Natural killer cell treated with Interleukin-12 subunit alpha and Interleukin-12 subunit beta and Interleukin-15 and Interleukin-18, amount 100 ng/mL, for 72 hours (primary cell): Measurements from ENCODE around the gene BBIP1. TPM values are rescaled to one million over a fixed set of nuclear protein-coding genes. Genes with fewer than 3 reads are reported as not detected.

ENCODE experiments used
- ATAC-seq, 2 donors: fragments of 150-1000 bp; cut with Tn5 transposase in 1 of 2; sonication (Bioruptor Pico), chemical (Tn5 transposase) in 1 of 2; 2 replicates each; pipeline ENCODE4 v1.10.0; 2021
- DNase-seq: peaks from one replicate; pipeline ENCODE4 v3.0.0; 2022; ENCODE audit warnings: low spot score
- H3K27ac Mint-ChIP-seq, 2 donors: 1 replicate in 1 of 2; 2 replicates in 1 of 2; pipeline ENCODE4 v1.8.0; 2022; ENCODE audit warnings: mixed read lengths in 2 of 2, mild to moderate bottlenecking in 1 of 2, moderate library complexity in 1 of 2
- H3K27me3 Mint-ChIP-seq, 2 donors: 1 replicate in 1 of 2; 2 replicates in 1 of 2; pipeline ENCODE4 v1.8.0; 2022; ENCODE audit warnings: mixed read lengths in 2 of 2
- H3K36me3 Mint-ChIP-seq: one replicate; pipeline ENCODE4 v1.8.0; 2022; ENCODE audit warnings: mixed read lengths
- H3K4me1 Mint-ChIP-seq, 2 donors: 1 replicate in 1 of 2; 2 replicates in 1 of 2; pipeline ENCODE4 v1.8.0; 2022; ENCODE audit warnings: low read depth in 2 of 2, mixed read lengths in 2 of 2, mild to moderate bottlenecking in 1 of 2
- H3K4me3 Mint-ChIP-seq: one replicate; pipeline ENCODE4 v1.8.0; 2022; ENCODE audit warnings: mixed read lengths
- H3K9me3 Mint-ChIP-seq: 2 replicates; pipeline ENCODE4 v1.8.0; 2022; ENCODE audit warnings: mixed read lengths
- total RNA-seq, 2 donors: library from RNA; stranded (reverse); gene quantifications; one replicate each; pipeline ENCODE4 v1.2.3, GENCODE V29; 2022

Gene BBIP1
- total RNA-seq, 2 donors from 2014 or later: 29.0 to 33.2 TPM

- peak overlapping the region; percentile 68 for H3K4me3 Mint-ChIP-seq
- peak in 1 of 2 donors; percentile 84 for ATAC-seq
- no peak for DNase-seq
- peaks cover 14 to 40% of the 10 kb centered on the region in 2 donors for H3K4me1 Mint-ChIP-seq
- no peaks in the 10 kb centered on the region for H3K9me3 Mint-ChIP-seq
- peak overlapping the region; percentile 1 to 61 for H3K27ac Mint-ChIP-seq
- no peaks in the 10 kb centered on the region for H3K27me3 Mint-ChIP-seq
- peaks cover 25% of the 10 kb centered on the region for H3K36me3 Mint-ChIP-seq
These were observed 32.9 kb downstream of the BBIP1 start for GRCh38 chr10:110885932-110886674.

GRCh38 chr10:110883924-110884323 lies 35.1 kb downstream of the BBIP1 start:
- Mint-ChIP-seq H3K4me3 (peak overlapping the region; percentile 87), H3K4me1 (peaks cover 22 to 52% of the 10 kb centered on the region in 2 donors), H3K36me3 (peaks cover 22% of the 10 kb centered on the region), H3K27ac (peak overlapping the region; percentile 76 to 82), H3K9me3 (no peaks in the 10 kb centered on the region), H3K27me3 (no peaks in the 10 kb centered on the region)
- ATAC-seq: peak in 1 of 2 donors; percentile 46
- DNase-seq: no peak

GRCh38 chr10:110881905-110882304 lies 37.1 kb downstream of the BBIP1 start:
- no peak for DNase-seq
- H3K36me3 Mint-ChIP-seq: peaks cover 14% of the 10 kb centered on the region
- no peaks in the 10 kb centered on the region for H3K9me3 Mint-ChIP-seq
- H3K4me3 Mint-ChIP-seq: peak overlapping the region; percentile 33
- peaks cover 18 to 62% of the 10 kb centered on the region in 2 donors for H3K4me1 Mint-ChIP-seq
- no peak for ATAC-seq
- H3K27me3 Mint-ChIP-seq: no peaks in the 10 kb centered on the region
- peak overlapping the region in 1 of 2 donors; percentile 32 for H3K27ac Mint-ChIP-seq

- H3K4me3 Mint-ChIP-seq: no peak overlapping the region
These were observed 37.7 kb downstream of the BBIP1 start for GRCh38 chr10:110881247-110881646.

GRCh38 chr10:110880012-110880411 lies 39.0 kb downstream of the BBIP1 start:
- no peaks in the 10 kb centered on the region for H3K27me3 Mint-ChIP-seq
- ATAC-seq (no peak), DNase-seq (no peak)
- H3K4me1 Mint-ChIP-seq: peaks cover 14 to 58% of the 10 kb centered on the region in 2 donors
- H3K4me3 Mint-ChIP-seq: peak overlapping the region; percentile 7
- peak overlapping the region; percentile 2 to 6 for H3K27ac Mint-ChIP-seq
- peaks cover 11% of the 10 kb centered on the region for H3K36me3 Mint-ChIP-seq
- H3K9me3 Mint-ChIP-seq: no peaks in the 10 kb centered on the region

More at GRCh38 chr10:110881247-110881646, 37.7 kb downstream of the BBIP1 start:
- H3K9me3 Mint-ChIP-seq: no peaks in the 10 kb centered on the region
- peak overlapping the region in 1 of 2 donors; percentile 65 for H3K27ac Mint-ChIP-seq
- H3K4me1 Mint-ChIP-seq: peaks cover 17 to 59% of the 10 kb centered on the region in 2 donors
- ATAC-seq: no peak
- peaks cover 14% of the 10 kb centered on the region for H3K36me3 Mint-ChIP-seq
- no peak for DNase-seq
- no peaks in the 10 kb centered on the region for H3K27me3 Mint-ChIP-seq

GRCh38 chr10:110876788-110877187 lies 42.2 kb downstream of the BBIP1 start:
- no peak overlapping the region for H3K4me3 Mint-ChIP-seq
- H3K27ac Mint-ChIP-seq: no peak overlapping the region
- H3K9me3 Mint-ChIP-seq: no peaks in the 10 kb centered on the region
- peaks cover 12 to 39% of the 10 kb centered on the region in 2 donors for H3K4me1 Mint-ChIP-seq
- DNase-seq (no peak), ATAC-seq (no peak)
- no peaks in the 10 kb centered on the region for H3K27me3 Mint-ChIP-seq
- peaks cover 4% of the 10 kb centered on the region for H3K36me3 Mint-ChIP-seq

- DNase-seq: no peak
- Mint-ChIP-seq H3K36me3 (no peaks in the 10 kb centered on the region), H3K27me3 (no peaks in the 10 kb centered on the region), H3K27ac (peak overlapping the region; percentile 29 to 39), H3K9me3 (no peaks in the 10 kb centered on the region), H3K4me3 (peak overlapping the region; percentile 24), H3K4me1 (peaks cover 18 to 47% of the 10 kb centered on the region in 2 donors)
- no peak for ATAC-seq
These were observed 43.0 kb downstream of the BBIP1 start for GRCh38 chr10:110876000-110876399.

- peak overlapping the region; percentile 93 for H3K27ac Mint-ChIP-seq
These were observed 45.0 kb downstream of the BBIP1 start for GRCh38 chr10:110873951-110874350.

GRCh38 chr10:110872984-110873923 lies 45.7 kb downstream of the BBIP1 start:
- H3K27me3 Mint-ChIP-seq: no peaks in the 10 kb centered on the region

More at GRCh38 chr10:110873951-110874350, 45.0 kb downstream of the BBIP1 start:
- Mint-ChIP-seq H3K4me3 (peak overlapping the region; percentile 95), H3K27me3 (no peaks in the 10 kb centered on the region), H3K36me3 (peaks cover 4% of the 10 kb centered on the region), H3K9me3 (peaks cover 3% of the 10 kb centered on the region), H3K4me1 (peaks cover 31 to 55% of the 10 kb centered on the region in 2 donors)
- ATAC-seq (no peak), DNase-seq (no peak)

GRCh38 chr10:110872145-110872983 lies 46.6 kb downstream of the BBIP1 start:
- H3K4me3 Mint-ChIP-seq: peak overlapping the region; percentile 95
- peak overlapping the region; percentile 93 to 97 for H3K27ac Mint-ChIP-seq
- ATAC-seq: peak; percentile 84

More at GRCh38 chr10:110872984-110873923, 45.7 kb downstream of the BBIP1 start:
- Mint-ChIP-seq H3K27ac (peak overlapping the region; percentile 93), H3K4me3 (peak overlapping the region; percentile 95), H3K4me1 (peaks cover 35 to 56% of the 10 kb centered on the region in 2 donors), H3K9me3 (peaks cover 3% of the 10 kb centered on the region), H3K36me3 (peaks cover 4% of the 10 kb centered on the region)
- DNase-seq (no peak), ATAC-seq (no peak)

GRCh38 chr10:110871298-110872084 lies 47.5 kb downstream of the BBIP1 start, which contains the start of gene PDCD4:
PDCD4 (plus strand) TSS chr10:110871928; CDS start chr10:110876028, 4,100 bp downstream.
- H3K9me3 Mint-ChIP-seq: peaks cover 3% of the 10 kb centered on the region
- no peaks in the 10 kb centered on the region for H3K27me3 Mint-ChIP-seq
- peak within 1 kb of the TSS; percentile 93 to 97 for H3K27ac Mint-ChIP-seq
- peaks cover 4% of the 10 kb centered on the region for H3K36me3 Mint-ChIP-seq
- DNase-seq (peak; percentile 97), ATAC-seq (peak; percentile 91 to 94)
- peak within 1 kb of the TSS; percentile 95 for H3K4me3 Mint-ChIP-seq
- H3K4me1 Mint-ChIP-seq: peaks cover 44 to 63% of the 10 kb centered on the region in 2 donors

More at GRCh38 chr10:110872145-110872983, 46.6 kb downstream of the BBIP1 start:
- Mint-ChIP-seq H3K4me1 (peaks cover 42 to 55% of the 10 kb centered on the region in 2 donors), H3K27me3 (no peaks in the 10 kb centered on the region), H3K9me3 (peaks cover 3% of the 10 kb centered on the region), H3K36me3 (peaks cover 4% of the 10 kb centered on the region)
- peak; percentile 85 for DNase-seq

- Mint-ChIP-seq H3K27me3 (no peaks in the 10 kb centered on the region), H3K4me3 (peak overlapping the region; percentile 95), H3K4me1 (peaks cover 50 to 69% of the 10 kb centered on the region in 2 donors), H3K9me3 (peaks cover 3% of the 10 kb centered on the region), H3K27ac (peak overlapping the region; percentile 93 to 97), H3K36me3 (peaks cover 4% of the 10 kb centered on the region)
- no peak for DNase-seq
- ATAC-seq: no peak
These were observed 48.1 kb downstream of the BBIP1 start for GRCh38 chr10:110870823-110871297.
